Inferior parietal cortex (tissue), 1 donor: ENCODE data around the gene FUT7.

Experiments
- DNase-seq: peaks from one replicate; pipeline ENCODE4 v3.0.0-alpha.2; 2016; ENCODE audit errors: extremely low spot score

Gene FUT7

DNA sequence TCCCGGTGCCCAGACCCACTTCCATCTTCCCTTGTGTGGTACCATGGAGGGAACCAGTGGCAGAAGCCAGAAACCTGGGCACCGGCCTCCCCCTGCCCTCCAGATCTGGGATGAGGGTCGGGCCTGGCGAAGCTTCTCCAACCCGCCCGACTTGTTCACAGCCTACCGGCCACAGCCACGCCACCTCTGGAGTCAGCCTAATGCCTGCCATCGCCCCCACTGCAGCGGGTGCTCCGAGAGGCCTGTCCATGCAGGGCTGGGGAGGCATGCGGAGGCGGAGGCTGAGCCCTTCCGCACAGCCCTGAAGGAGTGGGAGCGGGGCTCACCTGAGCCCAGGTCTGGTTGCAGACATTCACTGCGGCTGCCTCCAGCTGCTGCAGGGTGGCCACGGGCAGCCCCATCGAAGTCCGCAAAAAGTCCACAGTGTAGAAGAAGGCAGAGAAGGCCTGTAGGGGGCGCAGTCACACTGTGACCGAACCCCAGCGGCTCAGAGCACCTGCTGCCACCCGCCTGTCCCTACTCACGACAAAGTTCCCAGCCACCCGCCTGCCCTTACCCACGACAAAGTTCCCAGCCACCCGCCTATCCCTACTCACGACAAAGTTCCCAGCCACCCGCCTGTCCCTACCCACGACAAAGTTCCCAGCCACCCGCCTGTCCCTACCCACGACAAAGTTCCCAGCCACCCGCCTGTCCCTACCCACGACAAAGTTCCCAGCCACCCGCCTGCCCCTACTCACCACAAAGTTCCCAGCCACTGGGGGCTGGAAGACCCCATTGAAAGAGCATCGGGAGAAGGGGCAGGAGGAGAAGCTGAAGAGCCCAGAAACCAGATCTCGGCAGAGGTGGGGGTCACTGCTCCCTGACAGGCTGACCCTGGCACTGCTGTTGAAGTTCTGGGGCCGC lies 17.9 kb upstream of the FUT7 start:
- DNase-seq = no peak

- no peak for DNase-seq
These were observed 17.0 kb upstream of the FUT7 start for GRCh38 chr9:137048655-137049543.

- no peak for DNase-seq
These were observed 14.3 kb upstream of the FUT7 start, which contains the start of gene NPDC1 for GRCh38 chr9:137046088-137046787. Gene NPDC1 (minus strand): TSS chr9:137046177. CDS start chr9:137045989, 188 bp downstream.

- no peak for DNase-seq
These were observed 13.6 kb upstream of the FUT7 start for GRCh38 chr9:137045294-137046087.

DNA sequence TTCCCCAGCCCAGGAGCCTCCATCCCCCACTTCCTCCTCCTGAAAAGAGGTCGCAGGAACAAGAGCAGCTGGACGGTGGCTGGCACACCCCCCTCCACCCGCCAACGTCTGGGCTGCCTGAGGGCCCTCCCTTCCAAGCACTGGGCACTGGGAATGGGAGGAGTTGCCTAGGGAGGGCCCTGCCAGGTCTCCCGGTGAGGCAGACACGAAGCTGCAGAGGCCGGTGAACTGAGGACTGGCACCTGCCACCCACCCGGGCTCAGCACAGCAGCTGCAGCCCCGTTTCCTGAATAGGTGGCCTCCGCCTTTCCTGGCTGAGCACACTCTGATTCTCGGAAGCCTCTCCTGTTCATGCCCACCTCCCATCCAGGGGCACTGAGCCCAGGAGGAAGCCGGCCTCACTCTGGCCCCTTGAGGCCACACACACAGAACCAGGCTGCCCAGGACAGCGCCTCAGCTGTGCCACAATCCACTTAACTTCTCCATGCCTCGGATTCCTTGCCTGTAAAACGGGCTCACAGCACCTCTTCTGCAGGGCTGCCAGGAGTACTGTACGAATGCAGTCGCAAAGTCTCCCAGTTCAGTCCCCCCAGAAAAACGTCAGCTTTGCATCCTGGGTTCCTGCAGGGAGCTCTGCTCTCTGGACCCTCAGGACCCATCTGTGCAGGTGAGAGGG lies 12.8 kb upstream of the FUT7 start:
- no peak for DNase-seq

- no peak for DNase-seq
These were observed 12.1 kb upstream of the FUT7 start for GRCh38 chr9:137044037-137044436.

GRCh38 chr9:137042751-137043727 lies 11.2 kb upstream of the FUT7 start:
- DNase-seq = no peak

DNA sequence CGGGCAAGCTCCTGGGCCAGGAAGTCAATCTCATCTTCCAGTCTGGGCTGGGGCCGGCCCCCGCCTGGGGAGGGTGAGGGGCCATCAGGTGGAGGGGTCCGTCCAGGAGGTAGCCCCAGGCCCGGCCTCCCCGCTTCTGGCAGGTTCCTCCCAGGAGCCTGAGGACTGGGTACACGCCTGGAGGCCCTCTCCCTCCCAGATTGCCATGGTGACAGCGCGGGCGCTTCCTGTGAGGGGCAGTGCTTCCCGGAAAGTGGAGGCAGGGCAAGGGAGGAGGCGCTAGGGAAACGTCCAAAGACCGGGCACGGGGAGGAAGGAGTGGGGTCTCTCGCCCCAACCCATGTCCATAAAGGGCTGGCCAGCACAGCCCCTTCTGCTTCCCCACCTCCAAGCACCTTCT lies 9.2 kb upstream of the FUT7 start:
- no peak for DNase-seq

- DNase-seq = no peak
These were observed 8.7 kb upstream of the FUT7 start for GRCh38 chr9:137040568-137040967.

DNA sequence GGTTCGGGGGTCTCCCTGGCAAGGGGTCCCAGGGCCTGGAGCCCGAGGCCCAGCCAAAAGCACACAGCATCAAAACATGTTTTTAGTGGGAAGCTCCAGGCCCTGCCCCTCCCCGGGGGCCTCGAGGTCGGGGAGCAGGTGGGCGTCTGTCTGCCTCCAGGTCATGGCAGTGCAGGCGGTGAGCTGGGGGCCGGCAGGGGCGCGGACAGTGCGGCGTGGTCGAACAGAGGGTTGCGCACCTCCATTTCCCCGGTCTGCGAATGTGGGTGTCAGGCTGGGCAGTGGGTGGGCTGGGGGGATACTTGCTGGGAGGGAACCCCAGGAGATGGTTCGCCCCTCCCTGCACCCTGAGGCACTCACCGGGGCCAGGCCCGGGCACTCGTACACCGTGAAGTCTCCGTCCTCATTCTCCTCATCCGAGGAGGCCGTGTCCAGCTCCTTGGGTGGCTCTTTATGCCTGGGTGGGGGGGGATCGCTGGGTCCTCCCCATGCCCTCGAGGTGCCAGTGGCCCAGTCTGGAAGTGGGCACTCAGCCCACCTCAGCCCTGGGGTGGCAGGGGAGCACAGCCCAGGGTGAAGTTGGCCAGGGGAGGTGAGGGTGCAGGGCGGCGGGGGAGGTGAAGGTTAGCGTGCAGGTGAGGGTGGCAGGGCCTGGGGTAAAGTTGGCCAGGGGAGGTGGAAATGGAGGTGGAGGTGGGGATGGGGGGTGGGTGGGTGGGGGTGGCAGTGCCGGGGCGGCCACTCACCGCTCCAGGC lies 7.9 kb upstream of the FUT7 start:
- DNase-seq = no peak

GRCh38 chr9:137038916-137039315 lies 7.0 kb upstream of the FUT7 start:
- no peak for DNase-seq

GRCh38 chr9:137037483-137037882 lies 5.6 kb upstream of the FUT7 start:
- no peak for DNase-seq

- no peak for DNase-seq
These were observed 5.1 kb upstream of the FUT7 start for GRCh38 chr9:137037035-137037434.

- no peak for DNase-seq
These were observed 4.0 kb upstream of the FUT7 start for GRCh38 chr9:137035937-137036336.

- DNase-seq = no peak
These were observed 3.6 kb upstream of the FUT7 start for GRCh38 chr9:137035507-137035834.

GRCh38 chr9:137034709-137035506 lies 3.0 kb upstream of the FUT7 start:
- DNase-seq = peak; percentile 85

DNA sequence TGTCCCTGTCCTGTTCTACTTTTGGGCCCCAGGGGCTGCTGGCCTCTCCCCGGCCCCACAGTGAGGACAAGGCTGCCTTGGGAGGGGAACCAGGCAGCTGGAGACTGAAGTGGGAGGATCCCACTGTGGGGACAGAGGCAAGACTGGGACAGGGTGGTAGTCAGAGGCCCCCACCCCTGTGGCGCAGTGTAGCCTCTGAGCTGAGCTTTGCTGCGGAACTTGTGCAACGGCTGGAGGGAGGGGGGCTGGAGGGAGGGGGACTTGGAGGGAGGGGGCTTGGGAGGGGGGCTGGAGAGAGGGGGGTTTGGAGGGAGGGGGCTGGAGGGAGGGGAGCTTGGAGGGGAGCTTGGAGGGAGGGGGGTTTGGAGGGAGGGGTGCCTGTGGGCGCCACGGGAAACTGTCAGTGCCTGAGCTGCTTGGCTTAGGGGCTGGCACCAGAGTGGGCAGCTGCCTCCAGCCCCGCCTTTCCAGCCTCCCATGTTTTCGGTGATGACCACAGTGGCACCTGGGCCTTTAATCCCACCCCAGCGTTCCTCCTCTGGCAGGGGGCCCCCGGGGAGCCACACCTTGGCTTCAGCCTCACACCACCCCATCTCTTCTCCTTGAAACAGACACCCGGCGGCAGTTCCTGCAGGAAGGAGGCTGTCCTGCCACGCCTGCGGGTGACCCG lies 2.3 kb upstream of the FUT7 start:
- no peak for DNase-seq
